ENCODE measurements around the gene PI16.
A peak's percentile ranks its signal among the peaks of the same experiment; 100 is the strongest.

The PI16 gene

DNA sequence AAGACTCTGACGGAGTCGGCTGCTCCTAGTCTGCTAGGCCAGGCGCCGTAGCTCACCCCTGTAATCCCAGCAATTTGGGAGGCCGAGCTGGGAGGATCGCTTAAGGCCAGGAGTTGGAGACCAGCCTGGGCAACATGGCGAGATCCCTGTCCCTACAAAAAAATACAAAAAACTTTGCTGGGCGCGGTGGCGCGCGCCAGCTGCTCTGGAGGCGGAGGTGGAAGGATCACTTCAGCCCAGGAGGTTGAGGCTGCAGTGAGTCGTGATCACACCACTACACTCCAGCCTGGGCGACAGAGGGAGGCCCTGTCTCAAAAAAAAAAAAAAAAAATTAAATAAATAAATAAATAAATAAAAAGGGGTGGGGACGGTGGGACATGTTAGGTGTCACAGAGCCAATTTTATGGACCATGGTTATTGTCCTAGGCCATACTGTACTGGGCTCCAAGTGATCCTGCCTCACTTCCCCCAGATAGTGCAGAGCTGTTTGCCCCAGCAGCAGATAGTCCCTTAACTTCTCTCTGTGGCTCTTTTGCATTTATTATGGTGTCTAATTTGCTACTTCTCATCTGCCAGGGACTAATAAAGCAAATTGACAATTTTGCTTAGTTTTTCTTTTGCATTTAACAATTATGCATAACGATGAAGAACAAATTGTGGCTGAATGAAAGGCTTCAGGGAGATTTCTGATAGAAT is 5.2 kb downstream of the PI16 start:
- DNase-seq = no peak

DNA sequence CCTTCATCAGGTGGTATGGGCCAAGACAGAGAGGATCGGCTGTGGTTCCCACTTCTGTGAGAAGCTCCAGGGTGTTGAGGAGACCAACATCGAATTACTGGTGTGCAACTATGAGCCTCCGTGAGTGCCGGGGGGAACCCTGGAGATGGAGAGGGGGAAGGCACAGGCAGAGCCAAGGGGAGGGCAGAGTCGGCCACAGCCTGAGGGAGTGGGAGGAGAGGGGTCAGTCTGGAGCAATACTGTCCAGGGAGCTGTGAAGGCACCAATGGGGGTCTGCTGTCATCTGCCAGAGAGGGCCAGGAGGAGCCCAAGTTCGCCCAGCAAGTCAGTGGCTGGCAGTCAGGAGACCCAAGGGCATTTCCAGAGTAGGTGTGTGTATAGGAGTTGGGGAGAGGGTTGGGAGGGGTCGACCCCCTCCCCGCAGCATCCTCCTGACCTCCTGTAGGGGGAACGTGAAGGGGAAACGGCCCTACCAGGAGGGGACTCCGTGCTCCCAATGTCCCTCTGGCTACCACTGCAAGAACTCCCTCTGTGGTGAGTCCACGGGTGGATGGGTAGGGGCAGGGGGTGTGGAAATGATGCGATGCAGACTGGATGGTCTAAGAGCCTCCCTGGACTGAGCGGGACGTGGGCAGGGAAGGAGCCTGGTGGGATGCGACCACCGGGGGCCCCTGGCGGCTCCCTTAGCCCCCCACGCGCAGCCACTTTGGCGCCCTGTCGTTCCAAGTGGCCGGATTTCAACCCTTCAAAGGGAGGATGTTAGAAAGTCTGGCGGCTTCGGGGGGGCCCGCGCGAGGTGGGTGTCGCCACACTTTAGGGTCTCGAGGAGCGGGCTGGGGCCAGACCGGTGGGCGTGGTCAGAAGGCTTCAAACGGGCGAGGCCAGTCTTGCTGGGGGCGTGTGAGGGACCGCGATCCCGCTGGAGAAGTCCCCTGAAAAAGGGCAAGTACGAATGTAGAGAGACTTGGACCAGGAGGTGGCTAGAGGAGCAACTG is 7.2 kb downstream of the PI16 start:
- DNase-seq = no peak

DNA sequence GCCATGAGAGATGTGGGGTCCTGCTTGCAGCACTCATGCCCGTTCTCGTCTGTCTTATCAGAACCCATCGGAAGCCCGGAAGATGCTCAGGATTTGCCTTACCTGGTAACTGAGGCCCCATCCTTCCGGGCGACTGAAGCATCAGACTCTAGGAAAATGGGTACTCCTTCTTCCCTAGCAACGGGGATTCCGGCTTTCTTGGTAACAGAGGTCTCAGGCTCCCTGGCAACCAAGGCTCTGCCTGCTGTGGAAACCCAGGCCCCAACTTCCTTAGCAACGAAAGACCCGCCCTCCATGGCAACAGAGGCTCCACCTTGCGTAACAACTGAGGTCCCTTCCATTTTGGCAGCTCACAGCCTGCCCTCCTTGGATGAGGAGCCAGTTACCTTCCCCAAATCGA is 8.3 kb downstream of the PI16 start:
- peak in 3 of 4 experiments; percentile 25 to 69 (median 52) for DNase-seq

DNA sequence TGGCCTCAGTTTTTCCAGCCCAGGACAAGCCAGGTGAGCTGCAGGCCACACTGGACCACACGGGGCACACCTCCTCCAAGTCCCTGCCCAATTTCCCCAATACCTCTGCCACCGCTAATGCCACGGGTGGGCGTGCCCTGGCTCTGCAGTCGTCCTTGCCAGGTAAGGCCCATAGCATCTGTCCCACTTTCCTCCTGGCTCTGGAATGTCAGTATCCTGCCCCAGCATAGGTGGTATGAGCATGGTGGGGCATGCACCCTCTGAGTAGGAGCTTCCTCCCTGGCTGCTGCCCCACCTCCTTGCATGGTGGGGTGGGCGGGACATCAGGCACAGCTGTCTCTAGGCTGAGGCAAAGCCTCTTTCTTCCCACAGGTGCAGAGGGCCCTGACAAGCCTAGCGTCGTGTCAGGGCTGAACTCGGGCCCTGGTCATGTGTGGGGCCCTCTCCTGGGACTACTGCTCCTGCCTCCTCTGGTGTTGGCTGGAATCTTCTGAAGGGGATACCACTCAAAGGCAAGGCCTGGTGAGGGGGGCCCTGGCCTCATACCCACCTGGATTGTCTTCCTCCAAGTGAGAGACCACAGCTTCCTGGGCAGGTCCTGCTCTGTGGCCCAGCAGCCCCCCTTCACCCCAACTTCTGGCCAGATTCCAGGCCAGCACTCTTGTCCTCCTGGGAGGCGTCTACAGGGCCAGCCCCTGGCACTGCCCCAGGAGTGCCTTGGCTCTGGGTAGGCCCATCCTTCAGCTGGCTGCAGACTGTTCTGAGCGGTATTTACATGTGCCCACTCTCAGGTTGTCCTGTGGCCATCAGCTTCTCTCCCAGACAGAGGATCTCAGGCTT is 9.1 kb downstream of the PI16 start:
- peak in 1 of 4 experiments; percentile 14 for DNase-seq

DNA sequence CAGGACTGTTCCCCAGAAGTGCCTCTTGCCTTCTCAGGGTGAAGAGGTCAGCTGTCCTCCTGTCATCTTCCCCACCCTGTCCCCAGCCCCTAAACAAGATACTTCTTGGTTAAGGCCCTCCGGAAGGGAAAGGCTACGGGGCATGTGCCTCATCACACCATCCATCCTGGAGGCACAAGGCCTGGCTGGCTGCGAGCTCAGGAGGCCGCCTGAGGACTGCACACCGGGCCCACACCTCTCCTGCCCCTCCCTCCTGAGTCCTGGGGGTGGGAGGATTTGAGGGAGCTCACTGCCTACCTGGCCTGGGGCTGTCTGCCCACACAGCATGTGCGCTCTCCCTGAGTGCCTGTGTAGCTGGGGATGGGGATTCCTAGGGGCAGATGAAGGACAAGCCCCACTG is 9.8 kb downstream of the PI16 start:
- no peak for DNase-seq

DNA sequence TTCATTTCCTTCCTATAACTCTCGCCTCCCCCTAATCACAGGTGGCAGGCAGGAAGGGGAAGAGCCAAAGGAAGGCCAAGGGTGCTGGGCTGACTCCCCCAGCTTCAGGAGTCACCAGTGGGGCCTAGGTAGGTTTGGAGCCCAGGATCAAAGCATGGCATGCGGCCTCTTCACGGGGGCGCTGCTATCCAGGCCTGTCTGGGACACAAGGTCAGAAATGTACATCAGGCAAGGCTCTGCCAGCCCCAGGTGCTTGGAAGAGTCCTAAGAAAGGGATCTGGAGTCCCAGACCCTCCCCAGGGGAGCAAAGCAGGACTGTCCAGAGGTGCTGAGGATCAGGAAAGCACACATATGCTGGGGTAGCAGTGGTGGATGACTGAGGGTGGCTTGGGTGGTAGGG is 10.4 kb downstream of the PI16 start:
- no peak for DNase-seq

DNA sequence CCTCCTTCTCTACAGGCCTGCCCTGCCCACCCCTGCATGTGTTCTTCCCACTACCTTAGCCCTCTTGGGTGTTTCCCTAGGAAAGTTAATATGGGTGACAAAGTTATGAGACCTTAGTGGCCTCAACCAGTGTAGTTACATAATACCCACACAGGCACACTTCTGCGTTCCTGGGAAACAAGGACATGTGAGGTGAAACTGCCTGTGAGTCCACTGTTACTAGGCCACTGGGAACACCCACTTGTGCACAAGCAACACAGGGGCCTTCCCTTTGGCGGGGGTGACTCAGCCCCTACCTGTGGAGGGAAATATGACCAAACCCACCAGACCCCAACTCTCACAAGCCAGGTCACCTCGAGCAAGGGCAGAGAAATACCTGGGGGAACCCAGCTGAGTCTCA is 12.8 kb downstream of the PI16 start:
- no peak for DNase-seq

DNA sequence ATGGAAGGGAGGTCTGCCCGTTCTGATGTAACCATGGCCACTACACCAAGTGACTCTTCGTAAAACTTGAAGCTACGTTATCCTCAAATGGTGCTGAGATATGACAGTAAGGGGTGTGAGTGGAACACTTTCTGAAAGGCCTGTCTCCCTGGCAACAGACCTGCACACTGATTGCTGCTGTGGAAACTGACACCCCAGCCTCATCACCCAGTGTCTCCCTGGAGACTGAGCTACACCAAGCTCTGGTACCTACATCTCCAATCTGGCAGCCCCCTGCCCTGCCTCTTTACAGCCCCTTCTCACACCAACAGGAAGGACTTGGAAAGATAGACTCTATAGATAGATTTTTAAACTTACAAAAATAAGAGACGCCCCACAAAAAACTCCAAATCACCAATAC is 13.2 kb downstream of the PI16 start:
- no peak for DNase-seq

DNA sequence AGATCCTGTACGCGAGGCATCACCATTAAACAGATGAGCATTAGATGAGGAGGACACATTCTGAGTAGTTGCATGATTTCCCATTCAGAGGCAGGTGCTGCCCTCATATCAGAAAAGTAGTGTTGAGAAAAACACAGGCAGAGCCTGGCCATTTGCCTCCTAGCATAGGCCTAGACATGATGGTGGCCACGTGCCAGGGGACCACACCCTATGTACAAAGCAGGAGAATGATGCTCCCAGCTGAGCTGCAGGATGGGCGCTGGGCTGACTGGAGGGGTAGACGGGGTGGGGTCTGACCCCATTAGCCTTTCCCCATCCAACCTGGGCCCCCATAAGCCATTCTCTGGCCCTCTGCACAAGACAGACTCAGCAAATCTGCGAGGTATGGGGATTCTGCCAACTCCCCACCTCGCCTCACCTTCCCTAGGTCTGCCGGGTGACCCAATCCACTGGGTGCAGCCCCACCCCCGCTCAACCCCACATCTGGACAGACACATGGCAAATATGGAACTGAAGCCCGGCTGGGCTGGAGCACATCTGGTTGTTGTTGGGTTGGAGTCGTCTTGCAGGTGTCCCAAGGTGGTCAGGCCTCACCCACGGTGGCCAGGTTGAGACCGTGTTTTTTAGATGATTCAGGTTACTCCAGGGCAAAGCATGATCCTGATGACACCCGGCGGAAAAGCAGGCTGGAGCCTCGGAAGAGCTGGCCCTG is 13.9 kb downstream of the PI16 start:
- DNase-seq = no peak

DNA sequence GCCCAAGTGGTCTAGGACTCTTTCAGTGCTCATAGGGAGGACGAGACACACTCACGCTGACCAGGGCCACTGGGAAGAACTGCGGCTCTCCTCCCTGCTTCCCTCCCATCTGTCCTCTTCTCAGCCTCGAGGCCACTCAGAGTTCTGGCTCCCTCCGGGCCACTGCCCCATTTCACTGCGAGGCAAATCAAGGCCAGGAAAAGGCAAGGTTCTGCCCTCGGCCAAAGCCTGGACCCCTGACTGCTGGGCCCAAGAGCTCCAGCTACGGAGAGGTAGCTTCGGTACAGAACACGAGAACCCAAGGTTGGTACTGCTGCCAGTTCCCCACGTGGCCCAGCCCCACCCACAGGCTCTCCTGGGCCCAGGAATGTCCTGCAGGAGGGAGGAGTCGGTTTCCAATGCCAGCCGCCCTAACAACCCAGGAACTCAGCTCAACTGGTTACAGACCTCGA is 14.7 kb downstream of the PI16 start:
- DNase-seq = no peak

DNA sequence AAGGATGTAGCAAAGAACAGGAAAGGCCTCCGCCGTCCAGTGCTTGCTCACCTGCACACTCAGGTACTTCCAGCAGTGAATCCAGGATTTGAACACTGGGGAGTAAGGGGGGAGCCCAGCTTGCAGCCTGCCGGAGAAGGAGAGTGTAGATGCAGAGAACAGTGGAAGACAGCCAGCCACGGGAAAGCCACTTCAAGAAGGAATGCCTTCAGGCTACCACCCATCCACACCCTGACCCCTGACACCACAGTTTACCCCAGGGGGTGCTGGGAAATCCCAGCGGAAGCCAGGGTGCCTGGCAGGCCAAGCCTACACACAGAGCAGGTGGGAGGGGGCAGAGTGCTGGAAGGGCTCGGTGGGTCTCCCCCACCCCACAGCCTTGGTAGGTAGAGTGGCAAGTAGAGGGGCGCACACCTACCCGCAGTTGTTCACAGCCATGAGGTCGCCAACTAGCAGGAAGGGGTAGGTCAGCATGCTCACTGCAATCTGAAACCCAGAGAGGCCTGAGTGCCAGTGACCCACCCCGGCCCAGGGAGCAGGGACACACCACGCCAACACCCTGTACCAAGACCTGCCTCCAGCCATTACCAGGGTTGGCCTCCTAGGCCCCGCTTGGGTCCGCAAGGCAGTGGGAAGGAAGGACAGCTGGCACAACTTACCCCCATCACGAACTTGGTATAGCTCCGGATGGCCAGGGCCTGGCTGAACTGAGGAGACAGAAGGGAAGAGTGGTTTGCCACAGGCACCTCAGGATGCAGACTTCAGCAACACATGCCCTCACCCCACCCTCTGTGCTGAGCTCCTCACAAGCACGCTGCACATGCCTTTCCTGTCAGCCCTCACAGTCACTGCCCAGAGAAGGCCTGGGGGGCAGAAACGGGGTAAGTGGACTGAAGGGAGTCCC is 15.7 kb downstream of the PI16 start:
- no peak for DNase-seq

DNA sequence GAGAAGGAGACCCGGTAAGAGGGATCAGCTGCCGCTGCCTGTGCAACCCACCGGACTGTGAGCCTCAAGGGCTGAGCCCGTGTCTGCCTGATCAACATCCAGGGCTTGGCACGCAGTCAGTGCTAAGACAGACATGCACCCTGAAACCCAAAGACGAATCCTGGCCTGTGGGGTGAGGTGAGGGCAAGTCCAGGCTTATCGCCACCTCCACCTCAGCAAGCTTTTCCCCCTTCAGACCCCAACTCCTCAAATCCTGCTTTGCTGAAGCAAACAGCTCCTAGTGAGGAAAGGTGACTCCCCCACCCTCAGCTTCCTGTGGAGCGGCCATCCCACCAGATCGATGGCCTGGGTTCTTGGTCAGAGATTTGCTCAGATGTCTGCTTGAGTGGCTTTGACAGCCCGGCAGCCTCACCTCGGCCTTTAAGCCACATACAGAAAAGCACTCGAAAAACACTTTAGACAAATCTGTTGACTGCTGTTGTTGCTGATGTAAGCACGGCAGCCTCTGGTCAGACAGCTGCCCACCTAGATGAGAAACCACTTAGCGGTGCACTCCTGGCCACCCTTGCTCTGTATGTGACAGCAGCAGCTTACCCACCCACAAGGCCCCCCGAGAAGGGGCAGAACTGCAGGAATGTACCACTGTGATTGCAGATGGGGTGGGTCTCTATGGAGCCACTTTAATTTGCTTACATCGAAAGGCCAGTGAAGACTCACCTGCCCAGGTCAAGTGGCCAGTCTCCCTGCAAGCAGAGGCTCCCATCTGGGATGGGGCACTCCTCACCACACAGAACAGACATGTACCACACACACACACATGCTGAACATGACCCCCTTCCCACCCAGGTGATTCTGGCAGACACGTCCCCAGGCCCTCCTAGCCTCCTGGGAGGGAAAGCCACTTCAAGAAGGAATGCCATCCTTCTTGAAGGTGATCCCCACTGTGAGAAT is 16.6 kb downstream of the PI16 start:
- no peak for DNase-seq

DNA sequence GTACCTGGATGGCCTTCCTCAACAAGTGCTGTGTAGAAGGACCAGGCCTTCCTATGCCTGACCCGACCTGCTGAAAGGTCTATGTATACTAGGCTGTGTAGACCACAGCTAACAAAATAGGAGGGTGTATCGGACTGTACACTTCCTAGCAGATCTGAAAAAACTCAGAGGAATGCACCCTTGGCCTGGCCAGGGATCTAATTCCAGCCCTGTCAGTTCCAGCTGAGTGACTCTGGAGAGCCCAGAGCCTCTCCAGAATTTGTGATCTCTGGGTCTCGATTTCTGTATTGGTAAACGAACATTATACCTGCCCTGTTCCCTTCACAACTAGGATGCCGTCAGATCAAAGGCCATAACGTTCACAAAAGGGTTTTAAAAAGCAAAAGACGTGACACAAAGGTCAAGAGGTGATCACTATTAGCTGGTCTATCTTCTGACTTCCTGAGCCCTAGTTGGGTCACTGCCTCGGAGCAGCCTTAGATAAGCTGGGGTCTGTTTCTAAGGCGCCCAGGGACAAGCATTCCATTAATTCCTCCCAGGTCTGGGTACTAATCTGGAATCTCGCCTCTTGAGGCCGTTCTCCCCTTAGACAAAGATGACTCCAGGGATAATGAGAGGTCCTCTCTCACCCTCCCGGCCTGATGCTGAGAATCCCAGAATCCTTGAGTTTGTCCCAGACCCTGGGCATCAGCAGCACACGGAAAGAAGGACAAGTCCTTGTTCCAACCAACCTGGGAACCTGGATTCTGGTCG is 17.6 kb downstream of the PI16 start:
- DNase-seq = no peak

DNA sequence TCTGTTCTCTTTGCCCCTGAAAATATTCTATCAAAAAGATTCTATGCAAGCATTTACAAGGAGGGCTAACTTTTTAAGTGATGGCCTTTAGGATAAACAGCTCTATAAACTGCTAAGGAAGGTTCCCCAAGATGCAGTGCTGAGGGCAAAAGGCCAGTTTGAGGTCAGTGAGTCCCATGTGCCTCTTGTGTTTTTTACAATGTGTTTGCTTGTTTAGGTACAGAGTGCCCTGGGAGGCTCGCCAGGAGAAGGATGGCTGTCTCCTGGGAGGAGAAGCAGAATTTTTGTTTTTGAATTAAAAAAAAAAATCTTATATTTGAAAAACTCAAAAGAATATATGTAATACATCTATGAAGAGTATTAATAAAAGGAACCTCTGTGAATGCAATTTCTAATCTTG is 18.7 kb downstream of the PI16 start:
- DNase-seq = no peak

DNA sequence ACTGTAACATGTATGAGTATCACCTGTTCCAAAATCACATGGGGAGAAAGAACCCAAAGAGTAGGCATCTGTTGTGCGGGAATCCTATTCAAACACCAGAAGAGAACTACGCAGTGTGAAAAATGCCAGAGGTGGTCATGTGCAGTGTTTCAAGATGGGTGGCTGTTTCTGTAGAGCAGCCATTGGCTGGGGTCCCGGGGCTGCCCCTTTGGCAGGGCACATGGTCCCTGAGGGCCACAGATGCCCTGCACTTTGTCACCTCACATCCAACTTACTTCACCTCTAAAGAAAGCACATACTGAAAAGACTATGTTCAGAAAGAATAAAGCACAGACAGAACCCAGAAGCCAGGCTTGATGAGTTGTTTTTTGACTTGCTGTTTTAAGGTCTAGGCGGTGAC is 19.1 kb downstream of the PI16 start:
- DNase-seq = no peak

DNA sequence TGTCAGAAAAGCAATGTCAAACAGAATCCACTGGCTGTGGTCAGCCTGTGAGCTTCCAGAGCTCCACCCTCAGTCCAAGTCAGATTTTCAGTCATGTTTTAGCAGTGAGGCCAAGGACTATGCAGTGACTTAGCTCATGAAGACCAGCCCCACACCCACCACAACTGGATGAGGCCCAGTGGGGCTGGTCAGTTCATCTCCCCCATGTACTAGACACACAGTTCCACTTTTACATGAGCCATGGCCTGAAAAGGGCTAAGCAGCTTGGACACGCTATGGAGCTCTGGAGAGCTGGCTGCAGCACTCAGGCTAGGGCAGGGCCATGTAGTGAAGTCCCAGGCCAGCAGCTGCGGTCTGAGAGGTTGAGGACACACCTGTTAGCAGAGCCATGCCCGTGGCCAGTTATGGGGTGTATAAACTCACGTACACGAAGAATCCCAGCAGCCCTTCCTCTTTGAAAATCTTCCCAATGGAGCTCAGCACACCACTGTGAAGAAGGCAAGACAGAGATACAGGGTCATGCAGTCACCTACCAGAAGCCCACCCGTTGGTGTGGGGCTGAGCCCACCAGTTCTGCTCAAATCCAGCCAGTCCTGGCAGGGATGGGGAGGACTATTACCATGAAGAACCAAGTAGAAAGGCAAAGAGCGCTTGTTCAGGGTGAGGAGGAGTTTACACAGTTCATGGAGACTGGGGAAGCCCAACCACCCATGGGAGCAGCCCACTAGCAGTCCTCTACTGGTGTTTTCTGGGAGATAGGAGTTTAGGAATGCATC is 20.9 kb downstream of the PI16 start:
- DNase-seq = no peak

DNA sequence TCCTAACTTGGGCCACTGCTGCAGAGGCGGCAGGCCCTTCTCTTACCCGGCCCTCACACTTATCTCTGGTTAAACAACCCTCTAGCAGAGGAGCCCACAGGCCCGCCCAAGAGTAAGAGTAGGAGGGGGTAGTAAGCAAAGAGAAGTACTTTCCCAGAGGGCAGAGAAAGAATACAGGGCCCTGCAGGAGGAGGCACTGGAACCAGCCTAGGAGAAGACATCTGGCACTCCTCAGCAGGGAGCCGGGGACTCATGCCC is 21.4 kb downstream of the PI16 start:
- DNase-seq = no peak

DNA sequence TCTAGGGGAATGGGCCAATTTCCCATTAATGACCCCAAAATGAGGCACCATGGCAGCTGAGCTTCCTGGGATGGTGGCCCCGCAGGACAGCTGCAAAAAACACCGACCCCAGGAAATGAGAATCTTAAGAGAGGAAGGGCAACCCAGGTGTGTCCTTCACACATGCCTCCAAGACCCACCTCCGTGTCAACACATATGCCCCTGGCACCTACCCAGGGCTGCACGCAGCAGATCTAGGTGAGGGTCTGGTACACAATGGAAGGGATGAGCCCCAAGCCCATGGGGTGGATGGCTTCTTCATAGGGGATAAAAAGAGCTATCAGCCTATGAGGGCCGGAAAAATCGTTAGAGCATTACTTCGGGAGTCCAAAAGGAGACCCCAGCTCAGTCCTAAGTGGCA is 22.0 kb downstream of the PI16 start:
- no peak for DNase-seq

DNA sequence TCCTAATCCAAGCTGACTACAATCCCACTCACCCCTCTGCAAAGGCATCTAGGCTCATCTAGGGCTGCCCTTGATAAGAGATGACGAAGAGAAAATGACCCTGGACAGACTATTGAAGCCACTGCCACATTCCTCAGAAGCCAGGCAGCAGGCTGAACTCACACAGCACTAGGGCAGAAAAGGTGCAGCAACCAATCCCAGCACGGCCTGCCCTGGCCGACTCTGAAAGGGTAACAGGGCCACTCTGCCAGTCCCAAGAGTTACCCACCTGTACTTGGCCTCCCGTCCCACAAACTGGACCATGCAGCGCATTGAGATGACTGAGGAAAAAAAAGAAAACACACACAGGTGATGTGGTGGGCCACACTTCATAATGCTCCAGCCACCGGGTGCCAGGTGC is 22.4 kb downstream of the PI16 start:
- no peak for DNase-seq

All from activated naive CD4-positive, alpha-beta T cell (primary cell).